ENCODE measurements around the gene ZDHHC19. TPM values are rescaled to one million over a fixed set of nuclear protein-coding genes. Genes with fewer than 3 reads are reported as not detected.

Gene ZDHHC19
- total and polyA plus RNA-seq, 9 donors, result 0.24 to 0.32 TPM; not detected in 7

DNA sequence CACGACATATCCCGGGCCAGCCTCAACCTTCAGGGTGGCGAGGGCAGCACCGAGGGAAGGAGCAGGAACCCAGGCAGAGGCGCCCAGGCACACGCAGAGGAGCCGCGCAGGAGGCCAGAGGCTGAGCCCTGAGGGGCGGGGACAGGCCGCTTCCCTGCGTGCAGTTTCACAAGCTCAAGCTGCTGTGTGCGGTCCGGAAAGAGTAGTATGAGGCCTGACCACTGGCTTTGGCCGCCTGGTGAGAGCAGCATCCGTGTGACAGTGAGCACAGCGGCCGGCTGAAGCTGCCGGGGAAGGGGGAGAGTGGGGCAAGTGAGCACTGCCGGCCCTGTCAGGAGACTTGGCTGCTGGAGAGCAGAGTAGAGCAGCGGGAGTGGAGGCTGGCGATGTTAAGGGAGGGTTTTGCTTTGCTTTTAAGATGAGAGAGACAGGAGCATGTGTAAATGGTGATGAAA is 8.7 kb downstream of the ZDHHC19 start:
- peaks cover 5% of the 10 kb centered on the region for H3K4me1 ChIP-seq (ENCODE audit: control insufficient read depth, insufficient read depth, low read length)
- no peak overlapping the region for H3K27ac ChIP-seq (ENCODE audit: low read length)
- no peaks in the 10 kb centered on the region for H3K36me3 ChIP-seq (ENCODE audit: control insufficient read depth, insufficient read depth, low read length)
- peaks cover 10% of the 10 kb centered on the region for H3K27me3 ChIP-seq (ENCODE audit: control insufficient read depth, insufficient read depth, low read length)
- peak; percentile 80 for DNase-seq
- WGBS (ENCODE audit: insufficient coverage), result 28% methylated on average over 21 of the region's 21 CpGs
- no peak overlapping the region for H3K4me3 ChIP-seq (ENCODE audit: low read length)
- no peaks in the 10 kb centered on the region for H3K9me3 ChIP-seq (replicated peaks; ENCODE audit: control insufficient read depth, low read depth, low read length)

DNA sequence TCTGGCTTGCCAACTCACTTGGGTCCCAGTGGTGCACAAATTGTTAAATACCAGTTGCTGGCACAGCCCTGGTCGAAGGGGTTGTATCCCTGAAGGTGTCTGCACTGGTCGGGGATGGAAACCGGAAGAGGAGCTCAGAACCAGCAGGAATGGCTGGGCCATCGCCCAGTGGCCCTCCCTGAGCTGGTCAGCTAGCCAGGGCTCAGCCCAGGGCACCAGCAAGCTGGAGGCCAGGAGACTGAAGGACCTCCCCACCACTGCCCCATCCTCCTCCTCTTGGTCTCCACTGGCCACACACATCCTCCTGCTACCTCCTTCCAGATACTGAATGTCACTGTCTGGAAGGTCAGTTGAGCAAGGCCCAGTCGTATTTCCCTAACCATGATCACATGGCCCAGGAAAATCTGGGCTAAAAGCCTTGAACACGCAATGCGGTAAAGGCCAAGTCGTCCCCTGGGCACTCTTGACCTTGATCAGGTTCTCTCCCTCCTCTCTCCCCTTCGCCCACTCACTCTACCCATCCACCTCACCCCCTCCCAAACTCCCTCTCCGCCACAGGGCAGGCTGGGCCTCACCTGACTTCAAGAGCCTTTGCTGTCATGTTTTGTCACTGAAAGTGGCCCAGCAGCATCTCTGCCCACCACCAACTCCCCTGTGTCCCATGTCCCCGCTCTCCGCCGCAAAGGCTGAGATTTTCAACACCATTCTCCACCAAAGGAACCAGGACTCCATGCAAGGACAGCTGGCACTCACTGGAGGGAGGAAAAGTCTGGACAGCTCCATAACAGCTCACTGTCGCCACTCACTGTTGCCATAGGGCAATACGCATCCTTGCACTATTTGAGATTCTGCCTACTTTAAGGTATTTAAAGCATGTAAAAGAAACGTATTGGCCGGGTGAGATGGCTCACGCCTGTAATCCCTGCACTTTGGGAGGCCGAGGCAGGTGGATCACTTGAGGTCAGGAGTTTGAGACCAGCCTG is 12.1 kb downstream of the ZDHHC19 start:
- Histone ChIP-seq H3K36me3 (ENCODE audit: control insufficient read depth, insufficient read depth, low read length) (no peaks in the 10 kb centered on the region), H3K4me3 (ENCODE audit: low read length) (no peak overlapping the region), H3K4me1 (ENCODE audit: control insufficient read depth, insufficient read depth, low read length) (peaks cover 9% of the 10 kb centered on the region), H3K27me3 (ENCODE audit: control insufficient read depth, insufficient read depth, low read length) (no peaks in the 10 kb centered on the region), H3K9me3 (replicated peaks; ENCODE audit: control insufficient read depth, low read depth, low read length) (no peaks in the 10 kb centered on the region), H3K27ac (ENCODE audit: low read length) (no peak overlapping the region)
- DNase-seq, result no peak
- 72% methylated on average over 10 of the region's 19 CpGs for WGBS (ENCODE audit: insufficient coverage)

DNA sequence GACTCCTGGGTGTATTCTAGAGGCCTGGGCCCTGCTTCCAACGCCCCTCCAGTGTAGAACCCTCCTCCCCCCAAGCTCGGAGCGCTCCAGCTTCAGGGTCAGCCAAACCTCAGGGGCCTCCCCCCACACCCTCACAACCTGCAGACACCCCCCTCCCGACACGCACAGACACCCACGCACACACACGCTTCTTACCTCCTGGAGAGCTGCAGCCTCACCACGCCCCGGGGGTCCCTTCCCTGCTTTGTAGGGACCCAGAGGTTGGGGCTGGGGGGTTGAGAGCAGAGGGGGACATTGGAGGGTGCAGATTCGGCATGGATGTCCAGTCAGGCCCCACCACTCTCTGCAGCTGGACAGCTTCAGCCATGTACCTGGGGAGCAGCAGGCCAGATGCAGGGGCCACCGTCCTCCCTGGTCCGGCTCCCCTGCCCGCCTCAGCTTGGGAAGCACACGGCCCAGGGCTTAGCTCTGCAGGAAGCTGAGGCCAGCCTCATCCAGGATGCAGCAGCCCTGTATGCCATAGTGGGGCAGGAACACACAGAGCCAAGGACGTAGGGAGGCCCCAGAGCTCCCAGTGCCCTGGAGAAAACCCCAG is 13.0 kb downstream of the ZDHHC19 start:
- Histone ChIP-seq H3K36me3 (ENCODE audit: control insufficient read depth, insufficient read depth, low read length) (no peaks in the 10 kb centered on the region), H3K4me1 (ENCODE audit: control insufficient read depth, insufficient read depth, low read length) (peaks cover 14% of the 10 kb centered on the region), H3K27me3 (ENCODE audit: control insufficient read depth, insufficient read depth, low read length) (no peaks in the 10 kb centered on the region), H3K9me3 (replicated peaks; ENCODE audit: control insufficient read depth, low read depth, low read length) (no peaks in the 10 kb centered on the region), H3K27ac (ENCODE audit: low read length) (no peak overlapping the region), H3K4me3 (ENCODE audit: low read length) (no peak overlapping the region)
- 86% methylated on average over 11 of the region's 15 CpGs for WGBS (ENCODE audit: insufficient coverage)
- DNase-seq, result no peak

GRCh38 chr3:196197524-196197923 is 13.7 kb downstream of the ZDHHC19 start:
- peaks cover 19% of the 10 kb centered on the region for H3K4me1 ChIP-seq (ENCODE audit: control insufficient read depth, insufficient read depth, low read length)
- no peak for DNase-seq
- H3K27me3 ChIP-seq (ENCODE audit: control insufficient read depth, insufficient read depth, low read length), result no peaks in the 10 kb centered on the region
- no peaks in the 10 kb centered on the region for H3K36me3 ChIP-seq (ENCODE audit: control insufficient read depth, insufficient read depth, low read length)
- H3K27ac ChIP-seq (ENCODE audit: low read length), result no peak overlapping the region
- no peak overlapping the region for H3K4me3 ChIP-seq (ENCODE audit: low read length)
- 85% methylated on average over 12 of the region's 17 CpGs for WGBS (ENCODE audit: insufficient coverage)
- H3K9me3 ChIP-seq (replicated peaks; ENCODE audit: control insufficient read depth, low read depth, low read length), result no peaks in the 10 kb centered on the region

DNA sequence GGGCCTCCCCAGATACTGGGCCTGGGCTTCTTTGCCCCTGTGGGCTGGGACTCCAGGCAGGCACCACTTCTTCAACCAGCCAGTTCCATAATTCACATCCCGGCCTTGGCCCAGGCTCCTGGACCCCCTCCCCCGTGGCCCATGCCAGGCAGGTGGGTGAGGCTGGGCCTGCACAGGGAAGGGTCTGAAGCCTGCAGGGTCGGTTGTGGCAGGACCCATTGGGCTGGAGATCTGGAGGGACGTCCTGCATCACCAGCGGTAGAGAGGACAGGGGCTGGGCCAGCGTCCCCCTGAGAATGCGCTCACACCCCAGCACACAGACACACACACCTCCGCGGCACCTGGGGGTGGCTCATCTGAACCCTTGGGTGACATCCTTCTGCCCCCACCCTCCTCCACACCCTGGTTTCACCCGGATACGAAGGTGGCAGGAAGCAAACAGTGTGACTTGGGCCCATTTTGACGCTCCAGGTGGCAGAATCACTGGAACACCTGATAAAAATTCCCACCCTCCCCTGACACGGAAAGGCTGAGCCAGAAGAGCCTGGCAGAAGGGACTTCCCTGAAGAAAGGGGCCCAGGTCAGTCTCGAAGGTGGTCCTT is 15.4 kb downstream of the ZDHHC19 start:
- H3K9me3 ChIP-seq (replicated peaks; ENCODE audit: control insufficient read depth, low read depth, low read length), result no peaks in the 10 kb centered on the region
- no peak overlapping the region for H3K27ac ChIP-seq (ENCODE audit: low read length)
- H3K27me3 ChIP-seq (ENCODE audit: control insufficient read depth, insufficient read depth, low read length), result no peaks in the 10 kb centered on the region
- no peak overlapping the region for H3K4me3 ChIP-seq (ENCODE audit: low read length)
- no peak for DNase-seq
- WGBS (ENCODE audit: insufficient coverage), result 86% methylated on average over 11 of the region's 14 CpGs
- H3K4me1 ChIP-seq (ENCODE audit: control insufficient read depth, insufficient read depth, low read length), result peaks cover 30% of the 10 kb centered on the region
- no peaks in the 10 kb centered on the region for H3K36me3 ChIP-seq (ENCODE audit: control insufficient read depth, insufficient read depth, low read length)

DNA sequence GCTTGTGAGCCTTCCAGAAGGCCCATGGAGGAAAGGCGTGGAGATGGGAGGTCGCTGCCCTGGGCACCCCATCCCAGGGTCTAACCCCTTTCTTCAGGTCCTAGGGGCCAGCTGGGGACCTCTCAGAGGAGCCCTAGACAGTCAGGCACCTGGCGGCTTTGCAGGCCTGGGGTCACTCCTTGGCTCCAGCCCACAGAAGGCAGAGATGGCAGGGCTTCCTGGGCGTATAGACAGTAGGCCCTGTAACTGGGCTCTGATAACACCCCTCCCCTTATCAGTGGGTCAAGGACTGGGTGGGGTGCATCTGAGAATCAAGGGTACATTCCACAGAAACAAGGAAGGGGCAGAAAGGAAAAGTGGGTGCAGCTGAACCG is 16.7 kb downstream of the ZDHHC19 start:
- Histone ChIP-seq H3K27me3 (ENCODE audit: control insufficient read depth, insufficient read depth, low read length) (no peaks in the 10 kb centered on the region), H3K9me3 (replicated peaks; ENCODE audit: control insufficient read depth, low read depth, low read length) (no peaks in the 10 kb centered on the region), H3K36me3 (ENCODE audit: control insufficient read depth, insufficient read depth, low read length) (no peaks in the 10 kb centered on the region), H3K27ac (ENCODE audit: low read length) (no peak overlapping the region), H3K4me1 (ENCODE audit: control insufficient read depth, insufficient read depth, low read length) (peaks cover 36% of the 10 kb centered on the region), H3K4me3 (ENCODE audit: low read length) (no peak overlapping the region)
- no CpG with 5 or more reads among the region's 5 CpGs for WGBS (ENCODE audit: insufficient coverage)
- DNase-seq, result no peak

GRCh38 chr3:196193736-196194541 is 17.3 kb downstream of the ZDHHC19 start:
- peaks cover 39% of the 10 kb centered on the region for H3K4me1 ChIP-seq (ENCODE audit: control insufficient read depth, insufficient read depth, low read length)
- no peak overlapping the region for H3K27ac ChIP-seq (ENCODE audit: low read length)
- H3K9me3 ChIP-seq (replicated peaks; ENCODE audit: control insufficient read depth, low read depth, low read length), result no peaks in the 10 kb centered on the region
- no peak overlapping the region for H3K4me3 ChIP-seq (ENCODE audit: low read length)
- H3K36me3 ChIP-seq (ENCODE audit: control insufficient read depth, insufficient read depth, low read length), result no peaks in the 10 kb centered on the region
- peak; percentile 40 for DNase-seq
- H3K27me3 ChIP-seq (ENCODE audit: control insufficient read depth, insufficient read depth, low read length), result no peaks in the 10 kb centered on the region
- 62% methylated on average over 7 of the region's 13 CpGs for WGBS (ENCODE audit: insufficient coverage)

- Histone ChIP-seq H3K27me3 (ENCODE audit: control insufficient read depth, insufficient read depth, low read length) (no peaks in the 10 kb centered on the region), H3K4me1 (ENCODE audit: control insufficient read depth, insufficient read depth, low read length) (peaks cover 39% of the 10 kb centered on the region), H3K27ac (ENCODE audit: low read length) (peak overlapping the region; percentile 65), H3K36me3 (ENCODE audit: control insufficient read depth, insufficient read depth, low read length) (no peaks in the 10 kb centered on the region), H3K9me3 (replicated peaks; ENCODE audit: control insufficient read depth, low read depth, low read length) (no peaks in the 10 kb centered on the region), H3K4me3 (ENCODE audit: low read length) (no peak overlapping the region)
- DNase-seq, result no peak
- 73% methylated on average over 8 of the region's 15 CpGs for WGBS (ENCODE audit: insufficient coverage)
These were observed 18.0 kb downstream of the ZDHHC19 start for GRCh38 chr3:196193133-196193735.

- Histone ChIP-seq H3K4me1 (ENCODE audit: control insufficient read depth, insufficient read depth, low read length) (peaks cover 39% of the 10 kb centered on the region), H3K27ac (ENCODE audit: low read length) (peak overlapping the region; percentile 65), H3K4me3 (ENCODE audit: low read length) (no peak overlapping the region), H3K36me3 (ENCODE audit: control insufficient read depth, insufficient read depth, low read length) (no peaks in the 10 kb centered on the region), H3K27me3 (ENCODE audit: control insufficient read depth, insufficient read depth, low read length) (no peaks in the 10 kb centered on the region), H3K9me3 (replicated peaks; ENCODE audit: control insufficient read depth, low read depth, low read length) (no peaks in the 10 kb centered on the region)
- peak; percentile 62 for DNase-seq
- 41% methylated on average over 12 of the region's 14 CpGs for WGBS (ENCODE audit: insufficient coverage)
These were observed 18.6 kb downstream of the ZDHHC19 start for GRCh38 chr3:196192524-196193051.
